ENCODE results near the gene VDR.

Gene VDR

GRCh38 chr12:47894068-47894467 is 10.7 kb downstream of the VDR start:
- no peak for DNase-seq (ENCODE audit: low read depth in 2 of 2)

GRCh38 chr12:47892819-47893218 is 12.0 kb downstream of the VDR start:
- no peak for DNase-seq (ENCODE audit: low read depth in 2 of 2)

DNA sequence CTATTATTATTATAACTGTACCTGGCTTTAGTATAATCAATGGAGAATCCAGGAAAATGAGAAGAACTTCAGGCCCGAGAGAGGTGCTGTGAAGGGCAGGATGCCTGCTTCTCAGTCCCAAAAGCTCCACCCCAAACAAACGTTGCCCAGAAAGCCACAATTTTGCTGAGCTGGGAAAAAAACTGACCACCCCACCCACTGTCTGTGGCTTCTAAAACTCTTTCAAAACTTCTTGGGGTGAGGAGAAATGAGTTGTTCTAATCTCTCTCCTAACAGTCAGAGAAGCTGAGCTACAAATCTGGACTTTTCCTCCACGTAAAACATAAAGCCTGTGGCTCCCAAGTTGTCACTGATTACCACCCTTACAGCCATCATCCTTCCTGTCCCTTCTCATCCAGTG is 13.4 kb downstream of the VDR start:
- no peak for DNase-seq (ENCODE audit: low read depth in 2 of 2)

DNA sequence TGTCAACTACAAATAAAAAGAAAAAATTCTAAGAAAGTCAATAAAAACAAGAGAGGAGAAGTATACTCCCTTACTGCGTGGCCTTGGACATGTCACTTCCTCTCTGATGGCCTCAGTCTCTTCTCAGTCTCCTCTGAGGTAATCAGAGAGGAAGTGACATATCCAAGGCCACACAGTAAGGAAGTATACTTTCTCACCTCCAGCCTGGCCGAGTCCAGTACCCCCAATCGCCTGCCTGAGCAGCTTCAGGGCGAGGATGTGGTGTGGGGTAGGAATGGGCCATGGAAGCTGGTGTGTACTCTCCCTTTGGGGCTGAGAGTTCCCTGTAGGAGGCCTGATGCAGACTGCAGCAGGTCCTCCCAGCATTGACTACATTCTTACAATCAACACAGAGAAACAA is 15.8 kb downstream of the VDR start:
- no peak for DNase-seq (ENCODE audit: low read depth in 2 of 2)

DNA sequence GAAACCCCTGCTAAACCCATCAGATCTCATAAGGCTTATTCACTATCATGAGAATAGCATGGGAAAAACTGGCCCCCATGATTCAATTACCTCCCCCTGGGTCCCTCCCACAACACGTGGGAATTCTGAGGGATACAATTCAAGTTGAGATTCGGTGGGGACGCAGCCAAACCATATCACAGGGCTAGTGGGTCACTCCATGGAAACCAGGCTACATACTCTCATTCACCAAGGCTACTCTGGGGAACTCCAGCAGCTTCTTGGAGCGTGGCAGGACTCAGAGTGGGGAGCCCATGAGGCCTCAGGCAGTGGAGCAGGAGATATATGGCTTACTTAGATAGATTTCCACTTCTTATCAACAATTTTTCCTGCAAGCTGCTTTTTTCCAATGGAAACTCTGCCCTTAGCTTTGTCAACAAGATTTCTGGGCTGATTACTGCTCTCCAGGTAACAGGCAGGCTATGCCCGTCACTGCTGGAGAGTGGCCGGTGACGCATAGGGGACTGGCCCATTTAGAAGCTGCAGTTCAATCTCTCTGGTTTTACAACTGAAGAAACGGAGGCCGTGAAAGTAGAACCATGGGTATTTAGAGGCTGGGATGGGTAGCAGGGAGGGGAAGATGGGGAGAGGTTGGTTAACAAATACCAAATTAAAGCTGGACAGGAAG is 16.5 kb downstream of the VDR start:
- no peak for DNase-seq (ENCODE audit: low read depth in 2 of 2)

DNA sequence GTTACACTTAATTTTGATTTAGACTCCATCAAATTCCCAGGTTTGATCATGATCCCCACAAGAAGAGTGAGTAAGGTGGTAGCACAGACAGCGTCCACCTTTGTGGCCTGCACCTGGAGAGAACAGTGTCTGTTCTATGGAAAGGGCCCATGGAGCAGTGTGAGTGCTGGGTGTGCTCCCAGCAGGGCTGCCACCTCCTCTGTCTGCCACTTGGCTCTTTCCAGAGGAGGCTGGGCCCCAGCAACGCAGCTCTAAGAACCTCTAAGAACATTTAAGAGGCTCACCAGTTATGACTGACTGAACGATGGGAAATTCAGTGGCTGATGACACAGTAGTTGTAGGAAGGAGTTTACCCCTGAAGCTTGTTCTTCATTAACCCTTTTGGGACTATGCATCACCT is 17.3 kb downstream of the VDR start:
- no peak for DNase-seq (ENCODE audit: low read depth in 2 of 2)

- no peak for DNase-seq (ENCODE audit: low read depth in 2 of 2)
Measured at GRCh38 chr12:47886510-47887240, 18.1 kb downstream of the VDR start.

DNA sequence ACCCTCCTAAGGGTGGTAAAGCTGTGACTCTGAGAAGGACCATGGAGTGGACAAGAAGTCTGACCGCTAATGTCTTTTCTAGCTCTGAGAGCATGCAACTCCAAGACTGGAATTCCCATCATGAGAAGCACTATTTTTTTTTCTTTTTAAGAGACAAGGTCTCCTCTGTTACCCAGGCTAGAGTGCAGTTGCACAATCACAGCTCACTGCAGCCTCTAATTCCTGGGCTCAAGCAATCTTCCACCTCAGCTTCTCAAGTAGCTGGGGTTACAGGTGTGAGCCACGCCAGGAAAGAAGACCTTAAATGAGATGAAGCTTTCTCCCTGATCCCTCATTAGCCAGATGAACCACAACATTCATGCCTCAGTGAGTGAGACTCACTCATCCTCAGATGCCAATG is 19.2 kb downstream of the VDR start:
- DNase-seq (ENCODE audit: low read depth in 2 of 2): no peak

DNA sequence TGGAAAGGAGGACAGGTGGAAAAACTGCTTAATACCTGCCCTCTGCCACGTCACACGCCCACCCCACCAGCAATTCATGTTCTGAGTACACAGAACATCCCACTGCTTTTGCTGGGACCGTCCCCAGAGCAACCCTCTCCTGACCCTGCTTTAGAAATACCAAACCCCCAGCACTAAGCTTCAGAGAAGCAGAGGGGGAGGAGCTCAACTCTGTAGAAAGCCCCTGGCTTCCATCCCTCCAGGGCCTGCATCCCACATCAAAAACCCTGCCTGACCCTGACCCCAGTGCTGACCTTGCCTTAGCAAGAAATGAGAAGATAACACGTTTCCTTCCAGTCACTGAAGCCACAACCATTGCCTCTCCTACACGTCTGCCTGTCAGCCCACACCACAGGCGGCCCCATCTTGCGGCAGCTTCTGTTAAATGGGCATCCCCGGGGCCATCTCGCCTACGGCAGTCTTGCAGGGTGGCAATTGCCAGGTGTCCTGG is 19.7 kb downstream of the VDR start:
- peak in 1 of 2 donors; percentile 55 for DNase-seq (ENCODE audit: low read depth in 2 of 2)

- DNase-seq (ENCODE audit: low read depth in 2 of 2): no peak
Measured at GRCh38 chr12:47884501-47884900, 20.3 kb downstream of the VDR start.

DNA sequence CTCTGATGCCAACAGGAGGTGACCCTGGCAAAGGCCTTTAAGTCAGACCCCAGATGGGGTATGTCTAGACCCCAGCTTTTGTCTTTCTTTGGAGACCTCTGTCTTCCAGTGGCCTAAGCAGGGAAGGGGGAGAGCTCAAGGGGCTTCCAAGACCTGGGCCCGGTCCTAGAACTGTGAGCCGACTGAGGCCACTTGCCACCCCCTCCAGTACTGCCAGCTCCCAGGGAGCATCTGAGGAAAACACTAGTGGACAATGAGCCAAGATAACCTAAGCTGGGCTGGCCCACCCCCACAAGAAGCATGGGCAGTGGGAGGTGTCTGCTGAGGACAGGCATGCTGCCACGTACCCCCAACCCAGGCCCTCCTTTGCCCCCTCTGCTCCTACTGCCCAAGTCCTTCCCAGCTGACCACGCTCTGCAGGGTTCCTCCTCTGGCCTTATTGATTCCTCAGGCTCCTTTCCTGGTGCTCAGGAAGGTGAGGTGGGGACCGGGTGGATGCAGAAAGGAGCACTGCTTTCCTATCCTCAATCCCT is 21.1 kb downstream of the VDR start:
- DNase-seq (ENCODE audit: low read depth in 2 of 2): no peak

DNA sequence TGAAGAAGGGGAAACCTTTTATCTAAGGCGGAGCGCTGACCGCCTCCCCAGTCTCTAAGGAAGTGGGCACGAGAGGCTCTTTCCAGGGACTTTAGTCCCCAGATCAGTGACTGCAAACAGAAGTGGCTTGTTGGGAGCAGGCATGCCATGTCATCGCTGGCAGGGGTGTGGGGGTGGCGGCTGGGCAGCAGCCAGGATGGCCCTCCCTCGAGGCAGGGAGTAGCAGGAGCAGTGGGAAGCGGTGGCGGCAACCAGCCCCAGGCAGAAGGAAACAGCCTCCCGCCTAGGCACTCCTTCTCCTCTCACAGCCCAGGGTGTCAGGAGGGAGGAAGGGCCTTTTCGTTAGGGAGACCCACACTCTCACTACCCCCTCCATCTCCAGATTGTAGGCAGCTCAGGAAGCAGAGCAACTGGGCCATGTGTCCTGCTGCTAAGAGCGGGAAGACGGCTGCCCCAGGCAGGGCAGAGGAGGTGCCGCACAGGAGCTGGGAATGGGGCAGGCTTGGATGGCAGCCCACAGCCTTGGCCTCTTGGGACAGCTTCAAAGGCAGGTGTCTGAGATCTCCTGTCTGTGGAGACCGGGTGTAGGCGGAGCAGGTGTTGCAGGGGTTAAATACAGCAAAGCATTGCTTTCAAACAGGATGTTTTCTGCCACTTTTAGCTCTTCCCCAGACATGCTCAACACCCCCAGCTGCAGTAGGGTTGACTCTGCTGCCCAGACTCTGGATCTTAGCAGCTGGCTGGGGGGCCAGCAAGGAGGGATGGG is 21.8 kb downstream of the VDR start:
- DNase-seq (ENCODE audit: low read depth in 2 of 2): no peak

DNA sequence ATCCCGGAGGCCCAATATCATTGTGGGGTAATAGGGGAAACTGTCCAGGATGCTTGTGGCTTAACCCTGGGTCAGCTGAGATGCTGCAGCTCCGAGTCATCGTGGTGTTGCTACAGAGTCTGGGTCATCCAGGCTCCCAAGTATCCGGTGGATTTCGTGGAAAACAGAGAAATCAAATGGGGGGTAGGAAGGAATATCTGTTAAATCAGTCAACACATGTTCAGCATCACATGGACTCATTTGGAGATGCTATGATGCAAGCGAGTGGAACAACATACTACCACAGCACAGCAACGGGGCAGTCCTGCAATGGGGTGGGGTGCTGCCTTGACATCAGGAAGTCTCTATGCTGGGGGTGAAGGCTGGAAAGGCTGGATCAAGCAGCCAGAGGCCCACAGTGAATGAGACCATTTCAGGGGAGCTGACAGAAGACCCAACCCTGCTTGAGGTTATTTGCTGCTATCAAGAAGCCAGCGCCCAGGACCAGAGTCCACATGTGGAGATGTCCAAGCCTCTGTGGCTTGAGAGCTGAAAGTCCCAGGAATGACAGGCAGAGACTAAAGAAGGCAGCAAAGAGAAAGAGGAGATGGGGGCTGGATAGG is 22.9 kb downstream of the VDR start:
- DNase-seq (ENCODE audit: low read depth in 2 of 2): no peak

DNA sequence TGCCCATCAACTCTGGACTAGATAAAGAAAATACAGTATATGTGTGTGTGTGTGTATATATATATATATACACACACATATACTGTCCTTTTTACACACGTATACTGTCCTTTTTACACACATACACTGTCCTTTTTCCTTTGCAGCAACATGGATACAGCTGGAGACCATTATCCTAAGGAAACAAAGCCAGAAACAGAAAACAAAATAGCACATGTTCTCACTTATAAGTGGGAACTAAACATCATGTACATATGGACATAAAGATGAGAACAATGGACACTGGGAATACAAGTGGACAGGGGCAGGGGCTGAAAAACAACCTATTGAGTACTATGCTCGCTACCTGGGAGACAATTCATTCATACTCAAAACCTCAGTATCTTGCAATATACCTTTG is 23.7 kb downstream of the VDR start:
- DNase-seq (ENCODE audit: low read depth in 2 of 2): no peak

GRCh38 chr12:47878918-47879481 is 25.8 kb downstream of the VDR start:
- DNase-seq (ENCODE audit: low read depth in 2 of 2): no peak

DNA sequence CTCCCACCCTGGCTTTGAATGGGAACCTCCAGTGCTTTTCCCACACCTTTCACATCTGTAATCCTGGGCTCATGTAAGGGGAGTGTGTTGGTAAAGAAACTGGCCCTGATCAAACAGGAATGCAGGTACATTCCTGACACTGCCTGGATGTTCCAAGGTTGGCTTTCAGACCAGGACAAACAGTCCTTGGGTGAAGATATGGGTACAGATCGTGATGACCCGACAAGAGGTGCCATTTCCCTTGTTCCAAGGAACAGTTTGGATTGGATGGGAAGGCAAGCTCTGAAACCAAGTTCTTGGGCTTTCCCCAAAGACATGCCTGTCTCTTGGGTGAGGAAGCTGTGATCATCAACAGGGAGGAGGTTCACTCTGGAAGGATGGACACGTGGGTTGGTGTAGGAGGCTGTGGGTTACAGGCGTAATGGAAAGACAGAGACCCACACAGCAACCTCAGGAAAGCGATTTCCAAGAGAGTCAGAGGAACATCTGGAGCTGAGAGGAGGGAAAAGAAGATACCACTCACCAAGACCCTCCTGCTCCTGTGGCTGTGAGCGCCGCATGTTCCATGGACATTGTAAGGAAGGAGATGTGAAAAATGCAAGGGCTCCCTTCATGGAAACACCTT is 26.4 kb downstream of the VDR start:
- no peak for DNase-seq (ENCODE audit: low read depth in 2 of 2)

DNA sequence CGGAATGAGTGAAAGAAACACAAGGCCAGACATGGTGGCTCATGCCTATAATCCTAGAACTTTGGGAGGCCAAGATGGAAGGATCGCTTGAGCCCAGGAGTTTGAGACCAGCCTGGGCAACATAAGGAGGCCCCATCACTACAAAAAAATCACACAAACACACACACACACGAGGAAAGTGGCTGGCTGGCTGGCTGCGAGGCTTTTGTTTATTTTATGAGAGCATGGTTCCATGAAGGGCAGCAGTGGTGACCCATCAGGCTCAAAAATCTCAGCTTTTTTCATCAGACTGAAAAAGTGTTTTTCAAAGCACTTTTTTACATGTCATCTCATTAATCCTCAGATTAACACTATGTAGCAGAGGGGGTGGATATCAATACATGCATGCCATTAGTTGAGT is 27.7 kb downstream of the VDR start:
- no peak for DNase-seq (ENCODE audit: low read depth in 2 of 2)

DNA sequence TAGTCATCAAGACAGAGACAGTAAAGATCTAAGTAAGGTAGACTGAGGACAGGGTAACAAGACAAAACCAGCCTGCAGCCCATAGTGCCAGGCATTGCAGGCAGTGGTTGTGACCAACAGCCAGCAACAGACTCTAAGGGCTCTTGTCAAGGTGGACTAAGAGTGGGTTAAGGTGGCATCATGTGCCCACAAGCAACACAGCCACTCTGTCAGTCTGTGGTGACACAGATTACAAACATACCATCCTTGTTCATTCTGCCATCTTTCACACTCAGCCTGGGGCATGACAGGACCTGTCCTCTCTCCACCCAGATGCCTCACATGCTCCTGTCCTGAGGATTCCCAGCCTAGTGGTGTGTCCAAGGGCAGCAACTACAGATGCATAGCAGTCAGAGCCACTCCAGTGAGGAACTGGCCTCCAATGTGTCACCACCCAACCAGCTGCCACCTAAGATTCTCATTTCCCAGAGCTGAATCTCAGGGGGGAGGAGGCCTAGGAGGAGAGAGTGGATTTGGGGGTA is 28.3 kb downstream of the VDR start:
- DNase-seq (ENCODE audit: low read depth in 2 of 2): no peak

DNA sequence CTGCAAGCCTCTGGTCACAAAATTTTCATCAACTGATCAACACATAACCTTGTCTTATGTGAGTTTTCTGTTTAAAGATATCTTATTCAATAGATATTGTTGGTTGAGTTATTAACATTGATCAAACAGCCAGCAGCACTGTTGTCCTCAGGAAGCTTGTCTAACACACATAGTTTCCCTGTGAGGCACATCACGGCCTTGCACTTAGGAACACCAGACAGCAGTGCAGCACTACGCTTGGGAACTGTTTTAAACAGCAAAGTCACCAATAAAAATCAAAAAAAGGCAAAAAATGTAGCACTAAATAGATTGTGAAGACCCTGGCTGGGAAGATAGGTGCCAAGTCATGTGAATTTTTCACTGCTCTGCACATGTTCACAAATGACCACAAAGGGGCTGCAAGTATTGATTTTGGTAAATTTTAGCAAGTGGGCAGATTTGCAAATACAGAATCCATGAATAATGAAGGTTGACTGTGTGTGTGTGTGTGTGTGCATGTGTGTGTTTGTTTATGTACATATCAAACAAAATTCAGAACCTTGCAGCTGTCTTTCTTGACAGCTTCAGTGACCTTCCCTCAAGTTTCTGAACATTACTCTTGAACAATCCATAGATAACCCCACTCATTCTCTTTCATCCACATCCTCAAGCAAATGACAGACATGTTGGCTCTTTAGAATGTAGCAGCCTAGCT is 28.9 kb downstream of the VDR start:
- DNase-seq (ENCODE audit: low read depth in 2 of 2): no peak

DNA sequence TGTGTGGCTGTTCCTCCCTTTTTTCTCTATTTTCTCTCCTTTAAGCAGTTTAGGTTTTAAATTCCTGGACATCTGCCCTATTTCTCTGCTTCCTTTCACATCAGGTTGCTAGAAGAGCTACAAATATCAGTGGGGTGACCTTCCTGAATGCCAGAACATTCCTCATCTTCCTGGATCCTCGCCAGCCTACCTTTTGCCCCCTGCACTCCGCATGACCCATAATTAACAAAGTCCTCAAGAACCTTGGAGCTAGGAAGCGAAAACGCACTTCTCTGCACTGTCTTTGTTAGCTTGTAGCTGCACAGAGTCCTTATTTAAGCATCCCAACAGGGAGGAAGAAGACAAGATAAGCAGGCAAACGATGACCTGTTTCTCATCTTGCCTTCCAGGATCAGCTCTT is 30.5 kb downstream of the VDR start:
- no peak for DNase-seq (ENCODE audit: low read depth in 2 of 2)
